H1 (cell line): Measurements from ENCODE around the gene MAGI2. TPM values are rescaled to one million over a fixed set of nuclear protein-coding genes. Genes with fewer than 3 reads are reported as not detected.

ENCODE experiments used
- CTCF ChIA-PET: fragments of 300-600 bp; sonication (Branson Sonifier 250); formaldehyde crosslinking; loops from one replicate; lab custom pipeline; 2021; ENCODE audit not compliant: partially characterized antibody; lab: Charles Lee
- POLR2A ChIA-PET: fragments of 300-600 bp; sonication (Branson Sonifier 250); formaldehyde crosslinking; loops from one replicate; lab custom pipeline; 2021; ENCODE audit warnings: inconsistent platforms; ENCODE audit not compliant: partially characterized antibody; lab: Charles Lee
- DNase-seq, 2 experiments: peaks; one replicate each; pipeline versions ENCODE4 v3.0.0 to v3.0.0-alpha.2; 2010 to 2022; ENCODE audit warnings: low spot score in 2 of 2, low read depth in 1 of 2, mixed read lengths in 1 of 2
- FAIRE-seq: peaks from 2 replicates; lab custom pipeline; 2011; peaks lifted over from hg19 to GRCh38; lab: Jason Lieb, UNC
- H2AFZ ChIP-seq: 2 replicates; pipeline ENCODE4 v1.8.1; 2012; ENCODE audit warnings: low read length, inconsistent platforms
- H2AK5ac ChIP-seq: 2 replicates; pipeline ENCODE4 v1.6.1; 2013; ENCODE audit warnings: low read depth, low read length
- H2BK120ac ChIP-seq: replicated peaks from 2 replicates; pipeline ENCODE3; 2013; ENCODE audit warnings: low read depth, low read length, inconsistent platforms
- H2BK12ac ChIP-seq: 2 replicates; pipeline ENCODE4 v1.6.1; 2013; ENCODE audit warnings: low read depth, low read length
- H2BK15ac ChIP-seq: 2 replicates; pipeline ENCODE4 v1.6.1; 2013; ENCODE audit warnings: low read length
- H2BK20ac ChIP-seq: 2 replicates; pipeline ENCODE4 v1.6.1; 2013; ENCODE audit warnings: low read length
- H2BK5ac ChIP-seq: 2 replicates; pipeline ENCODE4 v1.6.1; 2013; ENCODE audit warnings: low read depth, low read length
- H3K14ac ChIP-seq: 2 replicates; pipeline ENCODE4 v1.6.1; 2013; ENCODE audit warnings: inconsistent platforms; ENCODE audit not compliant: insufficient read length
- H3K18ac ChIP-seq: 2 replicates; pipeline ENCODE4 v1.6.1; 2013; ENCODE audit warnings: low read length; ENCODE audit errors: extremely low read depth
- H3K23ac ChIP-seq: 2 replicates; pipeline ENCODE4 v1.6.1; 2013; ENCODE audit warnings: inconsistent platforms; ENCODE audit not compliant: insufficient read length
- H3K23me2 ChIP-seq: 2 replicates; pipeline ENCODE4 v1.6.1; 2013; ENCODE audit warnings: low read depth, low read length
- H3K27ac ChIP-seq: 2 replicates; pipeline ENCODE4 v1.6.1; 2011; ENCODE audit warnings: low read depth, low read length, inconsistent platforms
- H3K27me3 ChIP-seq, 4 experiments: replicated peaks in 1 of 4; 1 replicate in 1 of 4; 2 replicates in 3 of 4; pipeline versions ENCODE4 v1.6.1 to v1.8.1; 2011 to 2013; ENCODE audit warnings: low read length in 3 of 4, mild to moderate bottlenecking in 3 of 4, inconsistent platforms in 2 of 4, mixed read lengths in 2 of 4, moderate library complexity in 1 of 4; ENCODE audit not compliant: control insufficient read depth in 3 of 4, insufficient read depth in 3 of 4; ENCODE audit errors: extremely low read depth in 1 of 4
- H3K36me3 ChIP-seq, 4 experiments: 2 replicates each; pipeline versions ENCODE4 v1.6.1 to v1.8.1; 2011 to 2013; ENCODE audit warnings: mild to moderate bottlenecking in 4 of 4, low read length in 3 of 4, moderate library complexity in 2 of 4, control low read depth in 1 of 4, inconsistent platforms in 1 of 4; ENCODE audit not compliant: insufficient read depth in 4 of 4, control insufficient read depth in 2 of 4
- H3K4ac ChIP-seq: replicated peaks from 2 replicates; pipeline ENCODE3; 2013; ENCODE audit warnings: low read length, low read depth, mixed read lengths, inconsistent platforms; ENCODE audit not compliant: insufficient read length
- H3K4me1 ChIP-seq, 4 experiments: replicated peaks in 1 of 4; 1 replicate in 1 of 4; 2 replicates in 3 of 4; pipeline versions ENCODE4 v1.6.1 to v1.8.1; 2011 to 2013; ENCODE audit warnings: low read length in 3 of 4, inconsistent platforms in 2 of 4, mixed read lengths in 1 of 4; ENCODE audit not compliant: insufficient read depth in 4 of 4, control insufficient read depth in 3 of 4
- H3K4me2 ChIP-seq, 2 experiments: 2 replicates each; pipeline versions ENCODE4 v1.6.1 to v1.8.1; 2011 to 2013; ENCODE audit warnings: low read depth in 2 of 2, low read length in 2 of 2, control low read depth in 1 of 2, inconsistent platforms in 1 of 2, mild to moderate bottlenecking in 1 of 2; ENCODE audit not compliant: insufficient read depth in 1 of 2
- H3K4me3 ChIP-seq, 4 experiments: fragments of 200-600, 300-600 bp in 1 of 4; sonication (generic), shearing (Covaris generic), sonication (Bioruptor Twin) in 1 of 4; 2 replicates each; pipeline versions ENCODE4 v1.5.1 to v1.8.1; 2011 to 2016; ENCODE audit warnings: low read length in 4 of 4, low read depth in 3 of 4, control low read depth in 2 of 4, inconsistent platforms in 2 of 4, mild to moderate bottlenecking in 2 of 4, mixed read lengths in 1 of 4, moderate library complexity in 1 of 4; ENCODE audit not compliant: insufficient read depth in 2 of 4; ENCODE audit errors: extremely low read depth in 1 of 4
- H3K56ac ChIP-seq: replicated peaks from 2 replicates; pipeline ENCODE3; 2013; ENCODE audit warnings: low read depth, mild to moderate bottlenecking, mixed read lengths, low read length, inconsistent platforms; ENCODE audit not compliant: insufficient read length
- H3K79me1 ChIP-seq: 2 replicates; pipeline ENCODE4 v1.6.1; 2013; ENCODE audit warnings: low read depth, low read length, control low read depth
- H3K79me2 ChIP-seq, 2 experiments: 2 replicates each; pipeline versions ENCODE4 v1.6.1 to v1.8.1; 2012 to 2013; ENCODE audit warnings: low read length in 2 of 2, mild to moderate bottlenecking in 2 of 2, inconsistent platforms in 1 of 2; ENCODE audit not compliant: insufficient read depth in 2 of 2, control insufficient read depth in 1 of 2
- H3K9ac ChIP-seq, 4 experiments: replicated peaks in 1 of 4; 1 replicate in 1 of 4; 2 replicates in 3 of 4; pipeline versions ENCODE4 v1.6.1 to v1.8.1; 2011 to 2013; ENCODE audit warnings: low read depth in 3 of 4, low read length in 3 of 4, control low read depth in 2 of 4, mild to moderate bottlenecking in 2 of 4, moderate library complexity in 2 of 4, inconsistent platforms in 1 of 4; ENCODE audit errors: extremely low read depth in 1 of 4
- H3K9me3 ChIP-seq, 2 experiments: 2 replicates each; pipeline versions ENCODE4 v1.6.1 to v1.8.1; 2012 to 2013; ENCODE audit warnings: mild to moderate bottlenecking in 2 of 2, moderate library complexity in 2 of 2, control low read depth in 1 of 2, inconsistent platforms in 1 of 2, low read depth in 1 of 2, low read length in 1 of 2, mixed read lengths in 1 of 2; ENCODE audit not compliant: insufficient read depth in 2 of 2
- H4K20me1 ChIP-seq, 2 experiments: replicated peaks in 1 of 2; 2 replicates each; pipeline versions ENCODE3 to v1.8.1; 2011 to 2013; ENCODE audit warnings: inconsistent platforms in 2 of 2, low read length in 2 of 2, mild to moderate bottlenecking in 1 of 2; ENCODE audit not compliant: insufficient read depth in 2 of 2, control insufficient read depth in 1 of 2
- H4K5ac ChIP-seq: 2 replicates; pipeline ENCODE4 v1.6.1; 2013; ENCODE audit warnings: low read length, low read depth, mixed read lengths, inconsistent platforms; ENCODE audit not compliant: insufficient read length
- H4K8ac ChIP-seq: 2 replicates; pipeline ENCODE4 v1.8.0; 2013; ENCODE audit warnings: mild to moderate bottlenecking, moderate library complexity, low read length, inconsistent platforms; ENCODE audit not compliant: insufficient read depth; ENCODE audit errors: extremely low read depth
- H4K91ac ChIP-seq: replicated peaks from 2 replicates; pipeline ENCODE3; 2013; ENCODE audit warnings: low read length, mixed read lengths, inconsistent platforms; ENCODE audit not compliant: insufficient read length
- POLR2A ChIP-seq, 2 experiments: IDR thresholded peaks; 1 replicate in 1 of 2; 2 replicates in 1 of 2; pipeline ENCODE4 v1.6.1; 2011; ENCODE audit warnings: low read depth in 2 of 2, low read length in 2 of 2, mild to moderate bottlenecking in 2 of 2; ENCODE audit errors: control extremely low read depth in 1 of 2
- WGBS, 2 experiments: shearing (Covaris generic) in 1 of 2; methylation state at CpG; one replicate each; pipeline versions ENCODE4 v1.1.6 to v1.1.7; 2013 to 2015; ENCODE audit warnings: low lambda C conversion rate in 2 of 2, mixed read lengths in 2 of 2, inconsistent platforms in 1 of 2, low coverage in 1 of 2, missing lambda C conversion rate in 1 of 2; ENCODE audit not compliant: insufficient replicate concordance in 2 of 2, insufficient coverage in 1 of 2, insufficient read length in 1 of 2; ENCODE audit errors: extremely low coverage in 1 of 2, missing lambda C conversion rate in 1 of 2; 5-methylcytosine and 5-hydroxymethylcytosine counted together
- polyA plus RNA-seq, 7 experiments: library from polyadenylated mRNA; depleted of rRNA in 3 of 7; stranded (reverse) in 5 of 7; unstranded in 2 of 7; fragments of >200 nt in 5 of 7; fragments of 200-250 nt in 2 of 7; gene quantifications; 1 replicate in 5 of 7; 2 replicates in 1 of 7; 4 replicates in 1 of 7; pipeline versions ENCODE4 v1.2.1 to v1.2.3, GENCODE V29; 2011 to 2013; ENCODE audit warnings: missing spikeins in 2 of 7, mixed read lengths in 2 of 7
- total RNA-seq: library from RNA; stranded (reverse); fragmentation: NEBNext Ultra II Directional; extraction: Animal tissue kit (Norgen Biotek cat#: 25700); gene quantifications from 2 replicates; pipeline ENCODE4 v1.2.1, GENCODE V29; 2021

The MAGI2 gene
- total and polyA plus RNA-seq, 2 of the 8 experiments (the other 6 are each of a cell fraction or from before 2014, with no cell fraction given): 6.0 to 27.3 TPM

DNA sequence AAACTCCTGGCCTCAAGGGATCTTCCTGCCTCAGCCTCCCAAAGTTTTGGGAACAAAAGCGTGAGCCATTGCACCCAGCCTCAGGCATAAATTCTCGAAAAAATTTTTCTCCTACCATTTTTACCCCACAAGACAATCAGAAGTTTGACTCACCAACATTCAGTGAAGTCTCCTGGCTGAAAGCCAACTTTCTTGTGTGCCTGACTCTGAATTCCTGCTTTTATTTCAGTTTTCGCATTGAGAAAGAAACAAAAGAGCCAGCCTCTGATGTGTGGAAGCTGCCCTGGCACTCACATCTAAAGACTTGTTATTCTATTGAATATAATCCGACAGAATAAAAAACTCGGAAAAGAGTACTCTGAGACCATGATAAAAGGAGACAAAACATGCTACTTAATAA, 402.9 kb downstream of the MAGI2 start:
- H4K8ac ChIP-seq: no peak overlapping the region
- ChIA-PET CTCF (no interaction called here), POLR2A (no interaction called here)
- no peaks in the 10 kb centered on the region for H4K20me1 ChIP-seq
- no peak overlapping the region for H4K91ac ChIP-seq
- no peak overlapping the region for H2AK5ac ChIP-seq
- H2BK20ac ChIP-seq: 0 out of 2 replicates have a peak overlapping the region, but pooled peaks have one; percentile 24
- DNase-seq: no peak
- no peak overlapping the region for H2BK5ac ChIP-seq
- H2BK15ac ChIP-seq: no peak overlapping the region
- no peak overlapping the region for H3K14ac ChIP-seq
- H3K56ac ChIP-seq: no peak overlapping the region
- H3K27me3 ChIP-seq: no peaks in the 10 kb centered on the region
- no peak overlapping the region for H3K4me2 ChIP-seq
- no peak overlapping the region for H4K5ac ChIP-seq
- no peaks in the 10 kb centered on the region for H3K4me1 ChIP-seq
- no peak overlapping the region for H3K9ac ChIP-seq
- H3K23me2 ChIP-seq: no peaks in the 10 kb centered on the region
- no peaks in the 10 kb centered on the region for H3K79me2 ChIP-seq
- H2BK12ac ChIP-seq: no peak overlapping the region
- H3K4ac ChIP-seq: no peak overlapping the region
- no peak overlapping the region for H3K27ac ChIP-seq
- H3K23ac ChIP-seq: no peak overlapping the region
- no peak overlapping the region for H2AFZ ChIP-seq
- no peak for FAIRE-seq
- WGBS, 2 experiments: 90% methylated on average over 5 of the region's 5 CpGs; no CpG with 5 or more reads in 1 of the 2 experiments
- H3K18ac ChIP-seq: no peak overlapping the region
- H3K36me3 ChIP-seq: no peaks in the 10 kb centered on the region
- no peaks in the 10 kb centered on the region for H3K79me1 ChIP-seq
- H3K4me3 ChIP-seq: no peak overlapping the region
- H2BK120ac ChIP-seq: no peak overlapping the region
- no peaks in the 10 kb centered on the region for H3K9me3 ChIP-seq
- TF ChIP-seq POLR2A (IDR thresholded peaks at IDR 0.05; ENCODE audit: control extremely low read depth in 1 of 2, low read depth in 2 of 2, low read length in 2 of 2): no peak
